Spleen (tissue), 7 donors: Measurements from ENCODE around the gene ANKRD24.

Source experiments
- POLR2AphosphoS5 ChIP-seq, 3 donors: sonication (generic); formaldehyde crosslinking; IDR thresholded peaks; one replicate each; pipeline ENCODE4 v1.5.1; 2017; ENCODE audit warnings: antibody characterized with exemption in 3 of 3
- TF ChIP-seq, protein P1 (sequence below), 11 experiments: fragments of 200-600 bp in 7 of 11; fragments of 450-650 bp in 4 of 11; sonication (generic) in 4 of 11; IDR thresholded peaks in 8 of 11; conservative IDR thresholded peaks in 3 of 11; 1 replicate in 7 of 11; 2 replicates in 4 of 11; pipeline versions ENCODE4 v1.4.0 to v1.8.0; 2016 to 2021; ENCODE audit warnings: antibody characterized with exemption in 11 of 11, inconsistent platforms in 4 of 11, mild to moderate bottlenecking in 1 of 11
- donor health status: DM: no; HTN: no; CAD: no; lungs with moderate emphysema.
- donor health status: DM: no; HTN: no; CAD: no.
- donor health status: DM: no; HTN: no; CAD: no.

DNA sequence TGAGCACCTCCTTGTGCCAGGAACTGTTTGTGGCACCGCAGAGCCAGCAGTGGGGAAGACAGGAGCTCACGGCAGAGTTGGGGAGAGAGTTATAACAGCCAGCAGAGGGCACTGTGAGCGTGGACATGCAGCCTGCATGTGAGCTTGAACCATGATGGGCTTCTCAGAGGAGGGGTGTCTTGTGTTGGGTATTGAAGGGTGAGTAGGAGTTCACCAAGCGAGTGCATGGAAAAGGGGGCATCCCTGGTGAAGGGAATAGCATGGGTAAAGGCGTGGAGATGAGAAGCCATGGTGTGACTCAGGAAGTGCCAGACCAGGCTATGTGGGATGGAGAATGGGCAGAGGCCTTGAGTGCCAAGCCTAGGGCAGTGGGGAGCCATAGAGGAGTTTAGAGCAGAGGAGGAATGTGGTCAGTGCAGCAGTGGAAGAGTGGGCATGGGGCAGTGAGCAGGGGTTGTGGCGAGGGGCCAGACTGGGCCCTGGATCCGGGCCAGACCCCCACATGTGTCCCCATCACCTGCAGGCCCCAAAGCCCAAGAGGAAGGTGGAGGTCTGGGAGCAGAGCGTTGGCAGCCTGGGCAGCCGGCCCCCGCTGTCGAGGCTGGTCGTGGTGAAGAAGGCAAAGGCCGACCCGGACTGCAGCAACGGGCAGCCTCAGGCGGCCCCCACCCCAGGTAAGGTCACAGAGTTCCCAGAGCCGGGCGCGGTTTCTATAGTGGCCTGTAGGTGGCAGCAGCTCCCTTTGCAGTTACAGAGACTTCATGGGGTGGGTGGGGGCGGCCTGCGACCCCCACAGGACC, 84.8 kb downstream of the ANKRD24 start:
- TF ChIP-seq, protein P1, sequence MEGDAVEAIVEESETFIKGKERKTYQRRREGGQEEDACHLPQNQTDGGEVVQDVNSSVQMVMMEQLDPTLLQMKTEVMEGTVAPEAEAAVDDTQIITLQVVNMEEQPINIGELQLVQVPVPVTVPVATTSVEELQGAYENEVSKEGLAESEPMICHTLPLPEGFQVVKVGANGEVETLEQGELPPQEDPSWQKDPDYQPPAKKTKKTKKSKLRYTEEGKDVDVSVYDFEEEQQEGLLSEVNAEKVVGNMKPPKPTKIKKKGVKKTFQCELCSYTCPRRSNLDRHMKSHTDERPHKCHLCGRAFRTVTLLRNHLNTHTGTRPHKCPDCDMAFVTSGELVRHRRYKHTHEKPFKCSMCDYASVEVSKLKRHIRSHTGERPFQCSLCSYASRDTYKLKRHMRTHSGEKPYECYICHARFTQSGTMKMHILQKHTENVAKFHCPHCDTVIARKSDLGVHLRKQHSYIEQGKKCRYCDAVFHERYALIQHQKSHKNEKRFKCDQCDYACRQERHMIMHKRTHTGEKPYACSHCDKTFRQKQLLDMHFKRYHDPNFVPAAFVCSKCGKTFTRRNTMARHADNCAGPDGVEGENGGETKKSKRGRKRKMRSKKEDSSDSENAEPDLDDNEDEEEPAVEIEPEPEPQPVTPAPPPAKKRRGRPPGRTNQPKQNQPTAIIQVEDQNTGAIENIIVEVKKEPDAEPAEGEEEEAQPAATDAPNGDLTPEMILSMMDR (IDR thresholded peaks at IDR 0.05 in 8 of 11, conservative IDR thresholded peaks at IDR 0.05 in 3 of 11) = peak; percentile 63 to 86 (median 80)
- TF ChIP-seq POLR2AphosphoS5 (IDR thresholded peaks at IDR 0.05) = peak in 2 of 3 donors; percentile 29 to 57
